ENCODE results near the gene ADORA1.

DNA sequence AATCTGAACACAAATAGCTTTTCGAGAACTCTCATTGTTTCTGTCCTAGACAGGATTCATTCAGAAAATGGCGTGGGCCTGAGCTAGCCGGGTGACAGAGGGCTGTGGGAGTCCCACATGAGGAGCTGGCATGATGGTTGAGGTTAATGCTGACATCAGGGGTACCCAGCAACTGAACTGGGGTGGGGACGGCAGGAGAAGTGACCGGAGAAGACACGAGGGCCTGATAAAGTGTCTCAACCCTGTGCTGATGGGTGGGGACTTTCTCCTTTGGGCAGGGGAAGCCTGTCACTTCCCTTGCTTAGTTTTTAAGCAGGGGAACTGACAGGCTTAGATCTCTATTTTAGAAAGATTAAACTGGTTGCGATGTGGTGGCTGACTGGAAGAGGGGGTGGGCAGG is 87.3 kb downstream of the ADORA1 start:
- TF ChIP-seq, protein P1, sequence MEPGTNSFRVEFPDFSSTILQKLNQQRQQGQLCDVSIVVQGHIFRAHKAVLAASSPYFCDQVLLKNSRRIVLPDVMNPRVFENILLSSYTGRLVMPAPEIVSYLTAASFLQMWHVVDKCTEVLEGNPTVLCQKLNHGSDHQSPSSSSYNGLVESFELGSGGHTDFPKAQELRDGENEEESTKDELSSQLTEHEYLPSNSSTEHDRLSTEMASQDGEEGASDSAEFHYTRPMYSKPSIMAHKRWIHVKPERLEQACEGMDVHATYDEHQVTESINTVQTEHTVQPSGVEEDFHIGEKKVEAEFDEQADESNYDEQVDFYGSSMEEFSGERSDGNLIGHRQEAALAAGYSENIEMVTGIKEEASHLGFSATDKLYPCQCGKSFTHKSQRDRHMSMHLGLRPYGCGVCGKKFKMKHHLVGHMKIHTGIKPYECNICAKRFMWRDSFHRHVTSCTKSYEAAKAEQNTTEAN (CRISPR knock-in tag; conservative IDR thresholded peaks at IDR 0.05) = no peak
- TF ChIP-seq, protein P2, sequence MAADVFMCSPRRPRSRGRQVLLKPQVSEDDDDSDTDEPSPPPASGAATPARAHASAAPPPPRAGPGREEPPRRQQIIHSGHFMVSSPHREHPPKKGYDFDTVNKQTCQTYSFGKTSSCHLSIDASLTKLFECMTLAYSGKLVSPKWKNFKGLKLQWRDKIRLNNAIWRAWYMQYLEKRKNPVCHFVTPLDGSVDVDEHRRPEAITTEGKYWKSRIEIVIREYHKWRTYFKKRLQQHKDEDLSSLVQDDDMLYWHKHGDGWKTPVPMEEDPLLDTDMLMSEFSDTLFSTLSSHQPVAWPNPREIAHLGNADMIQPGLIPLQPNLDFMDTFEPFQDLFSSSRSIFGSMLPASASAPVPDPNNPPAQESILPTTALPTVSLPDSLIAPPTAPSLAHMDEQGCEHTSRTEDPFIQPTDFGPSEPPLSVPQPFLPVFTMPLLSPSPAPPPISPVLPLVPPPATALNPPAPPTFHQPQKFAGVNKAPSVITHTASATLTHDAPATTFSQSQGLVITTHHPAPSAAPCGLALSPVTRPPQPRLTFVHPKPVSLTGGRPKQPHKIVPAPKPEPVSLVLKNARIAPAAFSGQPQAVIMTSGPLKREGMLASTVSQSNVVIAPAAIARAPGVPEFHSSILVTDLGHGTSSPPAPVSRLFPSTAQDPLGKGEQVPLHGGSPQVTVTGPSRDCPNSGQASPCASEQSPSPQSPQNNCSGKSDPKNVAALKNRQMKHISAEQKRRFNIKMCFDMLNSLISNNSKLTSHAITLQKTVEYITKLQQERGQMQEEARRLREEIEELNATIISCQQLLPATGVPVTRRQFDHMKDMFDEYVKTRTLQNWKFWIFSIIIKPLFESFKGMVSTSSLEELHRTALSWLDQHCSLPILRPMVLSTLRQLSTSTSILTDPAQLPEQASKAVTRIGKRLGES (CRISPR knock-in tag; IDR thresholded peaks at IDR 0.05; ENCODE audit: borderline replicate concordance) = no peak
- TF ChIP-seq TOE1 (CRISPR knock-in tag; IDR thresholded peaks at IDR 0.05) (no peak), TCF12 (IDR thresholded peaks at IDR 0.05) (no peak), TCF12 (CRISPR knock-in tag; IDR thresholded peaks at IDR 0.05) (no peak), POLR2AphosphoS5 (IDR thresholded peaks at IDR 0.05; ENCODE audit: low read depth, low read length) (no peak), ZZZ3 (CRISPR knock-in tag; IDR thresholded peaks at IDR 0.05; ENCODE audit: borderline replicate concordance) (no peak), CEBPB (IDR thresholded peaks at IDR 0.05; ENCODE audit: borderline replicate concordance, low read depth, low read length) (no peak), SRF (IDR thresholded peaks at IDR 0.05; ENCODE audit: low read depth, low read length) (no peak), RORA (CRISPR knock-in tag; IDR thresholded peaks at IDR 0.05) (no peak), ZNF678 (CRISPR knock-in tag; IDR thresholded peaks at IDR 0.05) (no peak), MAFF (IDR thresholded peaks at IDR 0.05; ENCODE audit: low read depth, low read length) (no peak)
- TF ChIP-seq, protein P3, sequence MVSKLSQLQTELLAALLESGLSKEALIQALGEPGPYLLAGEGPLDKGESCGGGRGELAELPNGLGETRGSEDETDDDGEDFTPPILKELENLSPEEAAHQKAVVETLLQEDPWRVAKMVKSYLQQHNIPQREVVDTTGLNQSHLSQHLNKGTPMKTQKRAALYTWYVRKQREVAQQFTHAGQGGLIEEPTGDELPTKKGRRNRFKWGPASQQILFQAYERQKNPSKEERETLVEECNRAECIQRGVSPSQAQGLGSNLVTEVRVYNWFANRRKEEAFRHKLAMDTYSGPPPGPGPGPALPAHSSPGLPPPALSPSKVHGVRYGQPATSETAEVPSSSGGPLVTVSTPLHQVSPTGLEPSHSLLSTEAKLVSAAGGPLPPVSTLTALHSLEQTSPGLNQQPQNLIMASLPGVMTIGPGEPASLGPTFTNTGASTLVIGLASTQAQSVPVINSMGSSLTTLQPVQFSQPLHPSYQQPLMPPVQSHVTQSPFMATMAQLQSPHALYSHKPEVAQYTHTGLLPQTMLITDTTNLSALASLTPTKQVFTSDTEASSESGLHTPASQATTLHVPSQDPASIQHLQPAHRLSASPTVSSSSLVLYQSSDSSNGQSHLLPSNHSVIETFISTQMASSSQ (IDR thresholded peaks at IDR 0.05; ENCODE audit: low read depth) = no peak
- TF ChIP-seq, protein P3 (CRISPR knock-in tag; IDR thresholded peaks at IDR 0.05; ENCODE audit: borderline replicate concordance) = no peak
- TF ChIP-seq, protein P4, sequence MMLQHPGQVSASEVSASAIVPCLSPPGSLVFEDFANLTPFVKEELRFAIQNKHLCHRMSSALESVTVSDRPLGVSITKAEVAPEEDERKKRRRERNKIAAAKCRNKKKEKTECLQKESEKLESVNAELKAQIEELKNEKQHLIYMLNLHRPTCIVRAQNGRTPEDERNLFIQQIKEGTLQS (CRISPR knock-in tag; IDR thresholded peaks at IDR 0.05) = no peak

Data from HepG2 (cell line).